Measurements from ENCODE around the gene PGS1.
A peak's percentile ranks its signal among the peaks of the same experiment; 100 is the strongest.

The PGS1 gene

GRCh38 chr17:78408476-78409050 is 30.1 kb downstream of the PGS1 start:
- TF ChIP-seq CEBPB (IDR thresholded peaks at IDR 0.05), result no peak
- TF ChIP-seq YY1 (IDR thresholded peaks at IDR 0.05; ENCODE audit: low read depth), result no peak
- TF ChIP-seq, protein P1, sequence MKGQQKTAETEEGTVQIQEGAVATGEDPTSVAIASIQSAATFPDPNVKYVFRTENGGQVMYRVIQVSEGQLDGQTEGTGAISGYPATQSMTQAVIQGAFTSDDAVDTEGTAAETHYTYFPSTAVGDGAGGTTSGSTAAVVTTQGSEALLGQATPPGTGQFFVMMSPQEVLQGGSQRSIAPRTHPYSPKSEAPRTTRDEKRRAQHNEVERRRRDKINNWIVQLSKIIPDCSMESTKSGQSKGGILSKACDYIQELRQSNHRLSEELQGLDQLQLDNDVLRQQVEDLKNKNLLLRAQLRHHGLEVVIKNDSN (IDR thresholded peaks at IDR 0.05), result no peak
- no peak for TF ChIP-seq ZBTB7A (IDR thresholded peaks at IDR 0.05; ENCODE audit: low read depth)
- TF ChIP-seq MAX (IDR thresholded peaks at IDR 0.05), result no peak
- TF ChIP-seq, protein P2, sequence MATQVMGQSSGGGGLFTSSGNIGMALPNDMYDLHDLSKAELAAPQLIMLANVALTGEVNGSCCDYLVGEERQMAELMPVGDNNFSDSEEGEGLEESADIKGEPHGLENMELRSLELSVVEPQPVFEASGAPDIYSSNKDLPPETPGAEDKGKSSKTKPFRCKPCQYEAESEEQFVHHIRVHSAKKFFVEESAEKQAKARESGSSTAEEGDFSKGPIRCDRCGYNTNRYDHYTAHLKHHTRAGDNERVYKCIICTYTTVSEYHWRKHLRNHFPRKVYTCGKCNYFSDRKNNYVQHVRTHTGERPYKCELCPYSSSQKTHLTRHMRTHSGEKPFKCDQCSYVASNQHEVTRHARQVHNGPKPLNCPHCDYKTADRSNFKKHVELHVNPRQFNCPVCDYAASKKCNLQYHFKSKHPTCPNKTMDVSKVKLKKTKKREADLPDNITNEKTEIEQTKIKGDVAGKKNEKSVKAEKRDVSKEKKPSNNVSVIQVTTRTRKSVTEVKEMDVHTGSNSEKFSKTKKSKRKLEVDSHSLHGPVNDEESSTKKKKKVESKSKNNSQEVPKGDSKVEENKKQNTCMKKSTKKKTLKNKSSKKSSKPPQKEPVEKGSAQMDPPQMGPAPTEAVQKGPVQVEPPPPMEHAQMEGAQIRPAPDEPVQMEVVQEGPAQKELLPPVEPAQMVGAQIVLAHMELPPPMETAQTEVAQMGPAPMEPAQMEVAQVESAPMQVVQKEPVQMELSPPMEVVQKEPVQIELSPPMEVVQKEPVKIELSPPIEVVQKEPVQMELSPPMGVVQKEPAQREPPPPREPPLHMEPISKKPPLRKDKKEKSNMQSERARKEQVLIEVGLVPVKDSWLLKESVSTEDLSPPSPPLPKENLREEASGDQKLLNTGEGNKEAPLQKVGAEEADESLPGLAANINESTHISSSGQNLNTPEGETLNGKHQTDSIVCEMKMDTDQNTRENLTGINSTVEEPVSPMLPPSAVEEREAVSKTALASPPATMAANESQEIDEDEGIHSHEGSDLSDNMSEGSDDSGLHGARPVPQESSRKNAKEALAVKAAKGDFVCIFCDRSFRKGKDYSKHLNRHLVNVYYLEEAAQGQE (IDR thresholded peaks at IDR 0.05; ENCODE audit: low read depth), result no peak

DNA sequence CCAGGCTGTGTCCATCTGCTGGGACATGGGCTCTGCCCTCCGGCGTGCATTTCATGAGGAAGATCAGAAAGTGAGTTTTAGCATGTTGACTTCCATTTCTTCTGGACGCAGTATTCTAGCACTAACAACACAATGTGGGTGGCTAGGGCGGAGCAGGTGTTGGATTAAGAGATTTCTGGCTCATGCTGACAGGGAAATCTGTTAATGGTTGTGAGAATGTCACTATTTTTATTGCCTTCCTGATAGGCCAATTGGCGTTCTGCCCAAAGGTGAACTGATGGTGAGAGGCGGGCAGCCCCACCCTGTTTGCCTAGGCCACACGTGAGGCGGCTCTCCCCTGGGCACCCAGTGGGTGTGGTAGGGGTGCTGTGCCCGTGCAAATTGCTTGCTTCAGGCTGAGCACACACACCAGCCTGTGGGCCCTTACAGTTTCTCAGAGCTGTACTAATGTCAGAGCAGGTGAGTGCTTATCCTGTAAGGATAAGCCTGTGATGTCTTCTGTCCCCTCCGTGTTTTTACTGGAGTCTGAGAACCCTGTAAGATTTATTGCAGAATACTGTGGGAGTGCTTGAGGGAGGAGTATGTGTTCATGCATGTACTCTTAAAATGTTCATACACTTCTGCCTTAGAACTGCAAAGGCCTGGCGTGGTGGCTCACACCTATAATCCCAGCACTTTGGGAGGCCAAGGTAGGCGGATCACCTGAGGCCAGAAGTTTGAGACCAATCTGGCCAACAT is 30.9 kb downstream of the PGS1 start:
- TF ChIP-seq NFIC (IDR thresholded peaks at IDR 0.05) (peak; percentile 66), CREB1 (IDR thresholded peaks at IDR 0.05; ENCODE audit: low read depth) (no peak), EGR1 (IDR thresholded peaks at IDR 0.05) (no peak), TCF12 (IDR thresholded peaks at IDR 0.05; ENCODE audit: low read depth) (no peak)
- TF ChIP-seq, protein P1 (IDR thresholded peaks at IDR 0.05), result no peak

- TF ChIP-seq TAF1 (IDR thresholded peaks at IDR 0.05; ENCODE audit: low read depth), result no peak
- TF ChIP-seq TEAD4 (IDR thresholded peaks at IDR 0.05), result no peak
- no peak for TF ChIP-seq EGR1 (IDR thresholded peaks at IDR 0.05)
- no peak for TF ChIP-seq EP300 (IDR thresholded peaks at IDR 0.05; ENCODE audit: borderline replicate concordance)
- TF ChIP-seq TCF12 (IDR thresholded peaks at IDR 0.05; ENCODE audit: low read depth), result no peak
- TF ChIP-seq YY1 (IDR thresholded peaks at IDR 0.05; ENCODE audit: low read depth), result no peak
- no peak for TF ChIP-seq MAX (IDR thresholded peaks at IDR 0.05)
- TF ChIP-seq, protein P2 (IDR thresholded peaks at IDR 0.05; ENCODE audit: low read depth), result no peak
- no peak for TF ChIP-seq RAD21 (IDR thresholded peaks at IDR 0.05; ENCODE audit: low read depth)
- TF ChIP-seq CREB1 (IDR thresholded peaks at IDR 0.05; ENCODE audit: low read depth), result no peak
- TF ChIP-seq ZBTB7A (IDR thresholded peaks at IDR 0.05; ENCODE audit: low read depth), result no peak
- TF ChIP-seq, protein P1 (IDR thresholded peaks at IDR 0.05), result no peak
- TF ChIP-seq NFIC (IDR thresholded peaks at IDR 0.05), result no peak
- no peak for TF ChIP-seq FOXM1 (IDR thresholded peaks at IDR 0.05; ENCODE audit: borderline replicate concordance, low read depth)
- no peak for TF ChIP-seq CEBPB (IDR thresholded peaks at IDR 0.05)
These were observed 32.9 kb downstream of the PGS1 start for GRCh38 chr17:78411241-78411857.

GRCh38 chr17:78412403-78412802 is 34.0 kb downstream of the PGS1 start:
- TF ChIP-seq, protein P1 (IDR thresholded peaks at IDR 0.05), result no peak
- TF ChIP-seq, protein P2 (IDR thresholded peaks at IDR 0.05; ENCODE audit: low read depth), result no peak
- TF ChIP-seq FOXM1 (IDR thresholded peaks at IDR 0.05; ENCODE audit: borderline replicate concordance, low read depth), result no peak
- TF ChIP-seq TEAD4 (IDR thresholded peaks at IDR 0.05), result no peak
- TF ChIP-seq ZBTB7A (IDR thresholded peaks at IDR 0.05; ENCODE audit: low read depth), result no peak
- TF ChIP-seq YY1 (IDR thresholded peaks at IDR 0.05; ENCODE audit: low read depth), result no peak
- TF ChIP-seq MAX (IDR thresholded peaks at IDR 0.05), result no peak
